IPS DF 19.7 (cell line): Measurements from ENCODE around the gene CDH13.

ENCODE experiments used
- DNase-seq: peaks from one replicate; pipeline ENCODE4 v3.0.0-alpha.2; 2013; ENCODE audit warnings: low read depth, low spot score

Gene CDH13

DNA sequence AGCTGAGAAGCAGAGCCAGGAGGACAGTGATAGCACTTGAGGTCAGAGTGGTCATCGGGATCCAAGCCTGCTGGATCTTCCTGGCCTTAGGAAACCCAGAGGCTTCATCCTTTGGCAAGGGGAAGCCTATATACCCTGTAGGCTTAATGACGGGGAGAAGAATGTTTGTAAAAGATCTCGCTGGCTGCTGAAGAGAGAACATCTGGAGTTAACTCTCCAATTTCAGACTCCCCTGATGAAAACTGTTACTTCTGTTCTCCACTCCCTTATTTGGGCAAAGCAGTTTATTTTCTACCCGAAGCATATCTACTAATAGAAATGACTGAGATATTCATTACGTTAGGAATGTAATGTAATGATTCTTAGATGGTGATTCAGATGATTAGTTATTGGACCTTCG is 487.0 kb downstream of the CDH13 start:
- no peak for DNase-seq

DNA sequence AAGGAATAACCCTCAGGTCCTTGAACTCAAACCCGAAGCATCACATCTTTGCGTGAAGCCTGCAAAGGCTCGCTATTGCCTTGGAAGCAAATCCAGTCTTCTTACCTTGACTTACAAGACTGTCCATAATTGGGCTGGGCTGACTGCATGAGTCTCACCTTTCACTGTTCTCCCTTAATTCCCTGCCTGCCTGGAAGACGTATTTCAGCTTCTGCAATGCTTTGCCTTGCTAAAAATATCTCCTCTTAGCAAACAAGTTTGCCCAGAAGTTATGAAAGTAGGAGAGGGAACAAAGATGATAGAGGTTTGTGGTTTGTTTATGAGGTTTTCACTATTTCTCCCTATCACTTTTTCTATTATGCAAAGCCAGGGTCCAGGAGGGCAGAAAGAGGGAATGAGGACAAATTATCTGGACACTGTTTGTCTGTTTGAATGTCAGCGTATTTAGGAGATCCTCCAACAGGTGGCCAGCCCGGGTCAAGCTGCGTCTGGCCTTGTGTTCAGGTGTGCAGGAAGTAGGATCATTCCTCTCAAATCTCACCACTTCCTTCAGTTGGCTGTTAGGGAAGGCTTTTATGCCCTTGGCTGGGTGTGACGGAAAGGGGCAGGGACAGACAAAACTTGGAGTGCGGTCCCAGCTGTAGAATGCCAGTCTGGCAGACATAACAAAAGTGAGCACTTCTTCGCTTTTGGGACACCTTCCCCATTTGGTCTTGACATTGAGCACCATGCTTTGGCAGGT is 488.9 kb downstream of the CDH13 start:
- DNase-seq, result no peak

DNA sequence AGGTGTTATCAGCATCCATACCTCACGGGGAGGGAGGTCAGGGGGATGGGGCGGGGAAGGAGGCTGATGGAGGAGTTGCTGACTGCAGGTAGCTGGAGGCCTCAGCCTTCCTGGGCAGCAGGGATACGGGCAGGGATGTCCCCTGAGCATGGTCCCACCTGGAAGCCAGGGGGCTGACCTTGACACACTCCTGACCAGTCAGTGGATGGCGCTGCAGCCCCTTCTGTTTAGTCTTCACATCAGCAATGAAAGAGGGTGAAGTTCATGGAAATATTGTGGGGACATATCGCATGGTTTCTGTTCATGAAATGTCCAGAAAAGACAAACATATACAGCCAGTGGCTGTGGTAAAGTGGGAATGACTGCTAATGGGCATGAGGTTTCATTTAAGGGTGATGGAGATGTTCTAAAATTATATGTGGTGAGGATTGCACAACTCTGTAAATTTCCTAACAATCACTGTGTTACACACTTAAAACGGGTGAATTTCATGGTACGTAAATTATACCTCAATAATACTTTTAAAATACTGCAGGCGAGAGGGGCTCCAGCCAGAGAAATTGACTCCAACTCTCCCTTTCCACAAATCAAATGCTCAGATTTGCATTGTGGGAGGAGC is 489.6 kb downstream of the CDH13 start:
- no peak for DNase-seq

DNA sequence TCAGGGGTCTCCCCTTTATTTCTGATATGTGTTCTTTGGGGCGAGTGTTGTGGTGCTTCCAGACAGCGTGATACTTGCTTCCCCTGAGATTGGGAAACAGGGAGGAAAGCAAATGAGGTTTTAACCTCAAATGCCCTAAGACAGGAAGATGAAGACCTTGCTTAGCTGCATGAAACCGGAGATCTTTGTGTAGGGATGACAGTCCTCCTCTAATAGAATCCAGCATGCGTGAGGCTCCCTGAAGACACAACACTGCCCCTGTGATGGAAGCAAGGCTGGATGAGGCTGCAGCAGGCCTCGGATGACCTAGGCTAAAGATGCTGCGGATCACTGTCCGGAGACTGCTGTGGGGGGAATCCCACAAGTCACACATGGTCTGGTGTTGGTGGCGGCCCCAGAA is 491.0 kb downstream of the CDH13 start:
- DNase-seq, result no peak

DNA sequence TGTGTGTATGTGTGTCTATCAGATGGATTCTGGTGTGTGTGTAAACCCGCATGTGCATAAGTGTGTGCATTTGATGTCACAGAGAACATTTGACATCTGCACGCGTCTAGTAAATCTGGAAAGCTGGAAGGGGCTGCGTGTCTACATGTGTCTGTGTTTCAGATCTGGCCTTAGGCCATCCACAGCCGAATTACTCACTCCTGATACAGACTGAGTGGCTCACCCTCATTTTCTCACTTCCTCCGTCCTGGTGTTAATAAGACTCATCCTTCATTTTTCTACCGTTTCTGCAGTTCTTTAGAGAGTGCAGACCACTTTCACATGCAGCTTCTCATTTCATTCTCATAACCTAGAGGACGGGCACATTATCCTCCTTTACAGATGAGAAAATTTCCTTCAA is 491.6 kb downstream of the CDH13 start:
- DNase-seq, result no peak

DNA sequence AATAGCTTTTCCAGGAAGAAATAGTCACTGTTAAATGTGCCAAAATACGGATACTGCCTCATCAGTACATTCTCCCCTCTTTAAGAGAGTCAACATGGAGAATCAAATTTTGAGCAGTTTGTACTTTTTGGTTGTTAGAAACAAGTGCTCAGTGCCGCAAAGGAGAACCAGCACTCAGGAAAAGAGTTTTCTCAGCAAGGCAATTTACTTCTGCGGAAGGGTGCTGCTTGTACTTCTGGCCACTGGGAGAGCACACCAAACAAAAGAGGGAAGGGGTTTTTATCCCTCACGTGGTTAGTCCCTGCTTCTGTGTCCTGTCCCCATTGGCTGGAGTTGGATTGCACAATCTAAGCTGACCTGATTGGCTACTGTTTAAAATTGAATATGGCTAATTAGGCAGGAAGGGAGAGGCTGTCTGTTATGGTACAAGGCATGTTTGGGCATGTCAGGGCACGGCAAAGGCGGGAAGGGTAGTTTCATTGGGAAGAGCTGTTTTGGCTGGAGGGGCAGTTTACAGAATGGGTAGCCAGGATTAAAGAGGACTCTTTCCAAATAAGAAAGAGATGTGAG is 499.3 kb downstream of the CDH13 start:
- no peak for DNase-seq

DNA sequence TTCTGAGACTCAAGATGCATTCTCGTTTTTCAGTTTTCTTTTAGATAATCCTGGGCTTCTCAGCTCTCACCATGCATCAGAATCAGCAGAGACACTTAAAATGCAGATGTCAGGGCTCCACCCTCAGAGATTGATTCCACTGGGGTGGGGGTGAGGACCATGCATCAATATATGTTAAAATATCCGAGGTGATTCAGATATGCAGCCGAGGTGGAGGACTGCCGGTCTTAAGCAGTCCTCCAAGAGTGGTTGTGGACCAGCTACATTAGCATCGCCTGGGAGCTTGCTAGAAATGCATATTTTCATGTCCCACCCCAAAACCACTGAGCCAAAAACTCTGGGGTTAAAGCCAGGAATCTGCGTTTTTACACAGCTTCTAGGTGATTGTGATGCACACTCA is 501.3 kb downstream of the CDH13 start:
- no peak for DNase-seq

DNA sequence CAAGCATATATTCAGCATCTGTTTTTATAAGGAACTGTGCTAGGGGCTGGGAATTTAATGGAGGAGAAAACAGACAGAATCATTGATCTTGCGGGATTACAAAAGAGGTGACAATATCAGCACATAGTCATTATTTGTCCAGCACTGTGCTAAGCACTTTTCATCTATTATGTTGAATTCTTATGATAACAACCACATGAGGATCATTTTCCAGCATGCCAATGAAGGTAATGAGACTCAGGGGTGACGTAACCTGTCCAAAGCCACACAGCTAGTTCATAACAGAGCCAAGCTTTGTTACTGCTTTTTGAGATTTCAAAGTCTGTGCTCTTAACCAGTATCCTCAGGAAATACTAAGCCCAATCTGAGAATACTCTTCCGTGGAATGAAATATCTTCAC is 503.3 kb downstream of the CDH13 start:
- no peak for DNase-seq

DNA sequence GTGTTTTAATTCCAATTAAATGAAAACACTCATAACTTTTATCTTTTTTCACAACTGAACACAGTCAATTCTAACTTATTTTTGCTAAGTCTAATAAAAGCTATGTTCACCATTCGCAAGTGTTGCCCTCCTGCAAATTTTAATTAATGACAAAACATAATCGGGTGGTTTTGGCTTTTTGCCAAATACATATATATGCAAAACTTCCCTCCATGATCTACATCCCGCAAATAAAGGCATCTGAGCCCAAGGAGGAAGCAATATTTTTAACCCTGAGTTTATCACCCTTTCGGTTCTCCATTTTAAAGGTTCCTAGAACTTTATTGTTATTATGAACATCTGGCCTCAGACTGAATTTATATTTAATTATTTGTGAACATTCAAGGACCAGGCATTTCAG is 507.9 kb downstream of the CDH13 start:
- DNase-seq, result no peak

DNA sequence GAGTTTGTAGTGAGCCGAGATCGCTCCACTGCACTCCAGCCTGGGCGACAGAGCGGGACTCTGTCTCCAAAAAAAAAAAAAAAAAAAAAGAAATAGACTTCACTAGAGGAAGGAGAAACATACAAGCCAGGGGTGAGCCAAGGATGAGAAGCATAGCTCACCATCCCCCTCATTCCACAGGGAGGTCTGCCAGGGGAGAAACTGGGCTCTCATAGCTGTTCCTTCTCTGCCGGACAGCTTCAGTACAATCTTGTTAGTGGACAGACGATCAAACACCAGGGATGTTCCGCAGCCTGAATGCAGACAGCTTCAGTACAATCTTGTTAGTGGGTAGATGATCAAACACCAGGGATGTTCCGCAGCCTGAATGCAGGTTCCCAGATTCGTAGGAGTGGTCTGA is 509.6 kb downstream of the CDH13 start:
- no peak for DNase-seq

DNA sequence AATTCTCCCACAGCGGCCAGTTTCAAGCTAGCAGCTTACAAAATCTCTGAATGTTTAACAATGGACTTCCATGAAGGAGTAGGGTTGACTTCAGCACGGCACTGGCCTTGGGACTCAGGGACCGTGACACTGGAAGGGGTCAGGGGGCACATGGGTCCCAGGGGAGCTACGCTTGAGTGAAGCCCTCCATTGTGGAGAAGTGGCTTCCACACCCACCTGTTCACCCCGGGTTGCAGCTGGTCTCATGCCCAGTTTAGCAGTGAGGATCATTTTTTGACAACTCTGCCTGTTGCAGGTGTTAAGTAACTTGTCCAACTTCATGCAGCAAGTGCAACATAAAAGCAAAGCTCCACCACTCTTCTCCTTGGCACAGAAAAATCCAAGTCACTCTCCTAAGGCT is 510.2 kb downstream of the CDH13 start:
- DNase-seq, result no peak

DNA sequence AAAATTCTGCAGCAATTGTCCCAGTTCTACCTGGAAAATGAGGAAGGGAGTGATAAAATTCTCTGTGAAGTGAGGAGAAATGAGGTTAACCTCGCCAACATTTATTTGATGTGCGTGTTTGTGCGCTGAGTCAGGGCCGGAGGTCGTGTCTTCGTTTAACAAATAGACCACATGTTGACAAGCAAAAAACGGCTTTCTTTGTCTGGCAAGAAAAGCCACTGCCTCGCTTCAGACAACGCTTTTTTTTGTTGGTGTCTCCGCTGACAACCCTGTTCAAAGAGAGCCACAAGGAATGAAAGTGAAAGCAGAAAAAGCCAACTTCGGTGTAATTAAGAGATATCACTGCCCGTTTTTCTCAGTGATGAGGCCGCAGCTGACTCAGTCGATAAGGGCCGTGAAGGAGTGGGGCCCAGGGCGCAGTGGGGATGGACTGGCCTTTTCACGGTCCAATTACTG is 510.6 kb downstream of the CDH13 start:
- no peak for DNase-seq

DNA sequence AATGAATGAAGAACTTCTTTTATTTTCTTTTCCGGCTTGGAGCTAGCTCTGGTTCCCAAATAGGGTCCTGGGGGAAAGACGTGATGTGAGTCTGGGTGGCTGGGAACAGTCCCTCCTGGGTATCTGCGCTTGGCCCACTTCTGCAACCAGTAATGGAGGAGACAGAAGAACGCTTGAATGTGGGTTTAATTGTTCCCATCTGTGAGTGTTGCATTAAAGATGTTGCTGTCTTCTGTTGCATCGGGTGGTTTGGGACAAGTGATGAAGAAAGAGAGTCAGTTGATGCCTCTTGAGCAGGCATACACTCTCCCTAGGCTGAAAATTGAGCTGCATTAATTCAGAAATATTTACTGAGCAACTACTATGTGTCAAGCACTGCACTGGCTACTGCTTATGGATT is 511.1 kb downstream of the CDH13 start:
- no peak for DNase-seq

DNA sequence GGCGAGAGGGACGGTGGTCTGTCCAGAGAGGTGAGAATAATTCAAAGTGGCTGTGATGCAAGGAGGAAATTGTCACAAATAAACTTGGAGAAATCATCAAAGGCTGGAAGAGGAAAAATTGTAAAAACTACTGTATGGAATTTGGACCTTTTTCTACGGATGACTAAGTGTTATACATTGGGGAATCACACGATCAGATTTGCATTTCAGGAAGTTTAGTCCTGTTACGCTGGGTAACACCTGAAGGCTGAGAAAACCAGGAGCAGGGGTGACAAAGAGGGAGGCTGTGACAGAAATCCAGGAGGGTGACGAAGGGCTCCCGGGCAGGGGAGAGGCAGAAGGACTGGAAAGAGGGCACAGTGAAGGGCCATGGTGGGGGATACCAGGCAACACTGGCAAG is 511.7 kb downstream of the CDH13 start:
- DNase-seq, result no peak

DNA sequence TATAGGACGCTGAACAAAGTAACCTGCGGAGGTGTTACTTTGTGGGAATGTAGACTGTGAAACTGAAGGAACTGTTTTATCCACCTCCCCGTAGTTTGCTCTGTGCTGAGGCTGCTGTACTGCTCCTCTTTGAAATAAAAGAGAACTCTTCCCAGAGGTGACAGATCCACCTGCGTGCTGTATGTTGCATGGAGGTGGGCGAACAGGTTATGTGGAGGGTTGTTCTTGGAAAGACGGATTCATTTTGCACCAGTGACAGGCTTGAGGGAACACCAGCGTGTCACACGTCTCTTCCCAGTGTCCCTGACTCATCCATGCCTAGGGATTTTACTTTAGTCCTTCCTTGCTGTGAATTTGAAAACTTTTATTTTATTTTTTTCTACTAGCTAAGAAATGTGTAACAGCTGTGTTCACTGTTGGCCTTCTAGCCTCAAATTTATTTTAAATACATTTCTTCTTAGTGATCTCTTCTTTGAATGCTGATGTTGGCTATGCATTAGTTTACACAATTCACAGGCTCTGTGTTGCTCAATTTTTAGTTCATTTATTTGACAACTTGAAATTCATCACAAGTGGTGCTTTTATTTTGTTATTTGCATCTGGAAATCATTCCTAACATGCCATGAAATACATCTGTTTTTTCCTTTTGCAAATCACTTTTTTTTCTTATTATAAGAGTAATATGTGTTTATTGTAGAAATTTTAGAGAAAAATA is 512.4 kb downstream of the CDH13 start:
- no peak for DNase-seq

DNA sequence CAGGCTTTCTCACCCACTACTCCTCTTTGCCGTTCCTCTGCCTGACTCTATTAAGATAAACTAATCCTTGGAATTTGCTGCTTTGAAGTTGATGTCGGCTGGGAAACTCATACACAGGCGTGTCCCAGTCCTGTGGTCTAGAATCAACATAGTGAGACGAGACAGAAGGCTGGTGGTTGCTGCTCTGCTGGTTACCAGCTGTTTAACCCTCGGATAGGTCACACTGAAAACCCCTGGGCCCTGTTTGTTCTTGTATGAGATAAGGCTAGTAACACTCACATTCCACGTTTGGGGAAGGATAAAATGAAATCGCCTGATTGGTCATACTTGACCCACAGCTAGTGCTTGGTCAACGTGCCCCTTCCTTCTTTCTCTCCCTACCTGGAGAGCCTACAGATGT is 517.0 kb downstream of the CDH13 start:
- DNase-seq, result no peak

DNA sequence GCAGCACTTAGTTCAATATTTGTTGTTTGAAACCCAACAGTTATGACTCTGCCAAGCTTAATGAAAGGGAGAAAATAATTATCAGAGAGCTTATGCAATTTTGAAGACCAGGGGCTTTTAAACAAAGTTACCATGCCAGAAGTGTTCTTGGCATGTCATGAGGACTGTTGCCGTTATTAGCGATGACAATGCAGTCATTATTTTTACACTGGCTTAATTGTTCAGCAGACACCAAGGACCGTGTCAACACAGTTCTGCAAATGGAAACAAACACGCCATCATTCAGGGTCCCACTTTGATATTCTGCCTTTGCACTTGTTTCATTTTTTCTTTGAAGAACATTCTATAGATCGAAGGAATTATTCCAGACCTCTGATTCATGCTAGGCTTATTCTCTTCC is 518.5 kb downstream of the CDH13 start:
- no peak for DNase-seq

DNA sequence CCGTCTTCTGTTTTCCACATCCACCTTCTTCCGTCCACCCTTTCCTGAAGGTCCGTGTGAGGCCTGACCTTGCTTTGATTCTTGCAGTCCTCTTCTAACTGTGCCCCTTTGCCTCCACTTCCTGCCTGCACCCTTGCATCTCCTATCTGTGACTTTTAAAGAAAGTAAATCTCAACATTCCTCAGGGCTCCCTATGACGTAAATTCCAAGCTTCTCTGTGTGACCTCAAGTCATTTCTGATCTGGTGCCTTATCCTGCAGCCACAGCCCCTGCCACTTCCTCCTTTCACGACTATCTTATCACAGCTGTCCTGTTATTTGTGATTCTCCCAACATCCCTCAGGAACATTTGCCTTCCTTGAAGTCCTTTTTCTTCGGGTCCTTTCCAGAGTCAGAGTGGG is 520.5 kb downstream of the CDH13 start:
- DNase-seq, result no peak

DNA sequence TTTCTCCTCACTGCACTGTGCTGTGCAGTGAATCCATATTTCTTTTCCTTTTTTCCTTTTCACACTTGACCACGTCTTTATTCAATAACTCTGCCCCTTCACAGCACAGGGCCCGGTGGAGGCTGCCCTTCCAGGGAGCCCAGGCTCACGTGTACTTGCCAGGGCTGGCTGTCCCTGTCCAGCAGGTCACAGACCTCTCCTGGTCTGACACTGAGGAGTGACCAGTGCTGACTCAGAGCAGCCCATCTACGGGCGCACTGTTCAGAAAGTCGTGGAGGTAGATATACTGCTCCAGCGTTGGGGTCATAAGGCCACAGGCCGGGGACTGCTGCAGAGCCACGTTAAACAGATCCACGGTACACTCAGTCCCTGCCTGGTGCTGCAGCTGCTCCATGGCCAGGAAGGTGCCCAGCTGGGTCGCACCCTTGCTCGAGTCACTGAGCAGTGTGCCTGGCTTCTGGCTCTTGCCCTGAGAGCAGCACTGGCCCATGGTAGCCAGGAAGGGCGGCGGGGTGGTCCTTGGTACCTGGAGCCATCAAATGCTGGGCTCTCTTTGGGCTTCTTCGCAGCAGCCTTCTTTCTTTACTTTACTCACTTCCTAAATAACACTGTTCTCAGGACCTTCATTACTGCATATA is 531.7 kb downstream of the CDH13 start:
- no peak for DNase-seq

DNA sequence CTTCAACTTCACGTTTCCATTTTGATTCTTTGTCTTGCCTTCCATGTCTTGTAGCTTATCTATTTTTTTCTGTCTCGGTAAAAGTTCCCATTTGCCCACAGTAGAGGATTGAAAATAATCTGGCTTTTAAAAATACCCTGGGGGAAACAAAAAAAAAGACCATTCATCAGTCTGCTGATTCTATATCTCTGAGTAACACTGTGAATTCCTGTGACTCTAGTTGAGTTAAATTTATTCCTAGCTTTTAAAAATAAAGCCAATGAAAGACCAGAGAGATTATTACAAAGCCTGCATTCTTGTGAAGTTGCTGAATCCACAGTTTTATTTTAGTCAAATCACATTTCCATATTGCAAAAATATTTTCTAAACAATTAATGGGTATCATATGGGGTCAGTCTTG is 532.3 kb downstream of the CDH13 start:
- DNase-seq, result no peak

DNA sequence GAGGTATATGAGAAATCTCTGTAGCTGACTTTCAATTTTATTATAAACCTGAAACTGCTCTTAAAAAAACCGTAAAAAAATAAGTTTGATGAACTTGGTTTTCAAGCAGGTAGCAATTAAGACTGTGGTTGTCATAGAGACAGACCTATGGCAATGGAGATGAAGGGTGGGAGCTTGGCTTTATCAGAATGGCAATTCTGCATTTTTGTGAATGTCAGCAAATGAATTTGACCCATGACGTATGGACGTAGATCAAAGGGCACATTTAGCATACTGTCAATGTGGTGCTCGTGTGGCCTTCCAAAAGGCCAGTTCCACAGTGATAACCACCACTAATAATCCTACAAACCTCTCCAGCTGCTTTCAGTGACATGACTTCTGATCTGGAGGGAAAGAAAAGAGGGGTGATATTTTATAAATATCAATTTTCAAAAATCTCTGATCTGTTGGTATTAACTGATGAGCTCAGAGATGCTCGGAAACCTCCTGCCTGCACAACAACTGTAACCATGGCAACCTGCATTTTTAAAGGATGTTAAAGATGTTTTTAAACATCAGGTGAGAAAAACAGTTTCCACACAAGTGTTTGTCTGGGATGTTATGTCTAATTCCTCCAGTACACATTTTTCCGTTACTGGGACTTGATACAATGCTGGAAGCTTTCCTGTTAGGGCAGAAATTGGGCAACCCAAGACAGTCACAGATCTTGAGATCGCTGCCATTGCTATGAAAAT is 533.7 kb downstream of the CDH13 start:
- no peak for DNase-seq
